ENCODE measurements around the gene RASGEF1B.

DNA sequence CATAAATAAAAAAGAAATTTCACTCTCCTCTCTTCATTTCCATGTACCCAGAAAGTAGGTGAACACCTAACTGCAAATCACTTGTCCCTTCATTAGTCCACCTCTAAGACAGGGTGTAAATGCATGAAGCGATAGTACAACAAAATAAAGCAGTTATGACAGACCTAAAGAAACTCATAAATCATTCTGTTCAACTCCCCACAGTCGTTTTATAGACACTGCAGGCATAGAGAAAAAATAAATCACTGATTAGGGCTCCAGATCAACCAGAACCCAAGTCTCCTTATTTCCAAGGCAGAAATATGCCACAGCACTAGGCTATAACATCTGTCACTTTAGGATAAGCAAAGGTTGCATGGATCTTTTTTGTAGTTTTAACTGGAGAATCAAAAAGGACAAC lies 3.0 kb downstream of the RASGEF1B start:
- TF ChIP-seq POLR2AphosphoS5 (IDR thresholded peaks at IDR 0.05) (no peak), POLR2A (IDR thresholded peaks at IDR 0.05) (no peak)
- TF ChIP-seq, protein P1, sequence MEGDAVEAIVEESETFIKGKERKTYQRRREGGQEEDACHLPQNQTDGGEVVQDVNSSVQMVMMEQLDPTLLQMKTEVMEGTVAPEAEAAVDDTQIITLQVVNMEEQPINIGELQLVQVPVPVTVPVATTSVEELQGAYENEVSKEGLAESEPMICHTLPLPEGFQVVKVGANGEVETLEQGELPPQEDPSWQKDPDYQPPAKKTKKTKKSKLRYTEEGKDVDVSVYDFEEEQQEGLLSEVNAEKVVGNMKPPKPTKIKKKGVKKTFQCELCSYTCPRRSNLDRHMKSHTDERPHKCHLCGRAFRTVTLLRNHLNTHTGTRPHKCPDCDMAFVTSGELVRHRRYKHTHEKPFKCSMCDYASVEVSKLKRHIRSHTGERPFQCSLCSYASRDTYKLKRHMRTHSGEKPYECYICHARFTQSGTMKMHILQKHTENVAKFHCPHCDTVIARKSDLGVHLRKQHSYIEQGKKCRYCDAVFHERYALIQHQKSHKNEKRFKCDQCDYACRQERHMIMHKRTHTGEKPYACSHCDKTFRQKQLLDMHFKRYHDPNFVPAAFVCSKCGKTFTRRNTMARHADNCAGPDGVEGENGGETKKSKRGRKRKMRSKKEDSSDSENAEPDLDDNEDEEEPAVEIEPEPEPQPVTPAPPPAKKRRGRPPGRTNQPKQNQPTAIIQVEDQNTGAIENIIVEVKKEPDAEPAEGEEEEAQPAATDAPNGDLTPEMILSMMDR (IDR thresholded peaks at IDR 0.05) = no peak

All from gastroesophageal sphincter (tissue), 3 donors.